Prostate gland (tissue), 2 donors: Measurements from ENCODE around the gene ZBTB21. TPM values are rescaled to one million over a fixed set of nuclear protein-coding genes. Genes with fewer than 3 reads are reported as not detected.

Experiments used
- DNase-seq: peaks from one replicate; pipeline ENCODE4 v3.0.0-alpha.2; 2019; ENCODE audit warnings: low spot score
- H3K27ac ChIP-seq, 2 donors: fragments of 200-600 bp; sonication (generic); 2 replicates each; pipeline ENCODE4 v1.5.1; 2017 to 2019
- H3K27me3 ChIP-seq: fragments of 200-600 bp; sonication (generic); replicated peaks from 2 replicates; pipeline ENCODE4 v1.5.1; 2019; ENCODE audit not compliant: insufficient read depth
- H3K36me3 ChIP-seq, 2 donors: fragments of 200-600 bp; sonication (generic); 1 replicate in 1 of 2; 2 replicates in 1 of 2; pipeline versions ENCODE4 v1.5.1 to v1.8.1; 2017 to 2019
- H3K4me1 ChIP-seq: fragments of 200-600 bp; sonication (generic); replicated peaks from 2 replicates; pipeline ENCODE4 v1.5.1; 2019
- H3K4me3 ChIP-seq, 2 donors: fragments of 200-600 bp; sonication (generic); 2 replicates each; pipeline ENCODE4 v1.5.1; 2017 to 2019
- H3K9me3 ChIP-seq: fragments of 200-600 bp; sonication (generic); 2 replicates; pipeline ENCODE4 v1.5.1; 2017
- POLR2A ChIP-seq: fragments of 450-650 bp; IDR thresholded peaks from one replicate; pipeline ENCODE4 v1.6.1; 2016; ENCODE audit warnings: antibody characterized with exemption, mild to moderate bottlenecking
- POLR2AphosphoS5 ChIP-seq: sonication (generic); formaldehyde crosslinking; IDR thresholded peaks from one replicate; pipeline ENCODE4 v1.6.1; 2017; ENCODE audit warnings: antibody characterized with exemption
- WGBS: methylation state at CpG from one replicate; pipeline ENCODE4 v1.1.5; 2018; 5-methylcytosine and 5-hydroxymethylcytosine counted together
- intact Hi-C: fragments of 100-400 bp; cut with DNase I; formaldehyde crosslinking; loops from one replicate; pipeline ENCODE4 v1.14.2; 2022
- total RNA-seq, 2 donors: library from RNA; depleted of rRNA; stranded (reverse); fragments of >200 nt; gene quantifications; one replicate each; pipeline ENCODE4 v1.1.0, GENCODE V29; 2016
- TF ChIP-seq, protein P1 (sequence below), 4 experiments: fragments of 200-600 bp in 2 of 4; fragments of 450-650 bp in 2 of 4; sonication (generic) in 2 of 4; IDR thresholded peaks; 1 replicate in 3 of 4; 2 replicates in 1 of 4; pipeline ENCODE4 v1.5.1; 2016 to 2019; ENCODE audit warnings: antibody characterized with exemption in 4 of 4, mild to moderate bottlenecking in 2 of 4, moderate library complexity in 2 of 4

ZBTB21 gene
- total RNA-seq, 2 donors from 2014 or later = 12.3 to 13.6 TPM

DNA sequence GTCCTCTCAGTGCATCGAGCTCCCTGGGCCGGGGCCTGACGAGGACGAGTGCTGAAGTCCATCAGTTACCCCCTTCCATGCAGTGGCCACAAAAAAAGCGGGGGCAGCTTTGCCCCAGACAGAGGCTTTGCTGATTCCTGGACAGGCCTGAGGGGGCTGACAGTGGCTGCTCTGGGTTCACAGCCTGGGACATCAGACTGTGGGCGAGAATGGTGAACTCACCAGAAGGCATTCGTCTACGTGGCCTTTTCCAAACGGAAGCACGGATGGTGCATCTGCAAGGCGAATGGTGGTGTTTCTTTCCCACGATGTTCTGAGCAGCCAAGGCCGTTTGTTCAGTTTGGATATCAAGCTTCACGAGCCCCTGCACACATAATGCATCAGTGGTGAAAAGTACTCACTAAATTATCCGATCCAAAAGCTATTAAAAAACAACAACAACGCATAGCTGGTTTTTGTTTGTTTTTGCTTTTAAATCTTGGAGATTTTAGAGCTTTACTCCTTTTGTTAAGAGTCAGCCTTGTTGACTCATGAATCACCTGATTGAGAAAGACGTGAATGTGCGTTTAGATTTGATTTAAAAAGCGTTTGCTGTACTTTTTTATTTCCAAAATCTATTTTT lies 6.3 kb upstream of the ZBTB21 start:
- intact Hi-C loops = no loop called here
- no peak for DNase-seq
- WGBS = 86% methylated on average over 19 of the region's 19 CpGs
- H3K9me3 ChIP-seq = no peaks in the 10 kb centered on the region
- no peaks in the 10 kb centered on the region for H3K27me3 ChIP-seq
- no peak overlapping the region for H3K4me3 ChIP-seq
- TF ChIP-seq, protein P1, sequence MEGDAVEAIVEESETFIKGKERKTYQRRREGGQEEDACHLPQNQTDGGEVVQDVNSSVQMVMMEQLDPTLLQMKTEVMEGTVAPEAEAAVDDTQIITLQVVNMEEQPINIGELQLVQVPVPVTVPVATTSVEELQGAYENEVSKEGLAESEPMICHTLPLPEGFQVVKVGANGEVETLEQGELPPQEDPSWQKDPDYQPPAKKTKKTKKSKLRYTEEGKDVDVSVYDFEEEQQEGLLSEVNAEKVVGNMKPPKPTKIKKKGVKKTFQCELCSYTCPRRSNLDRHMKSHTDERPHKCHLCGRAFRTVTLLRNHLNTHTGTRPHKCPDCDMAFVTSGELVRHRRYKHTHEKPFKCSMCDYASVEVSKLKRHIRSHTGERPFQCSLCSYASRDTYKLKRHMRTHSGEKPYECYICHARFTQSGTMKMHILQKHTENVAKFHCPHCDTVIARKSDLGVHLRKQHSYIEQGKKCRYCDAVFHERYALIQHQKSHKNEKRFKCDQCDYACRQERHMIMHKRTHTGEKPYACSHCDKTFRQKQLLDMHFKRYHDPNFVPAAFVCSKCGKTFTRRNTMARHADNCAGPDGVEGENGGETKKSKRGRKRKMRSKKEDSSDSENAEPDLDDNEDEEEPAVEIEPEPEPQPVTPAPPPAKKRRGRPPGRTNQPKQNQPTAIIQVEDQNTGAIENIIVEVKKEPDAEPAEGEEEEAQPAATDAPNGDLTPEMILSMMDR (IDR thresholded peaks at IDR 0.05) = no peak
- no peaks in the 10 kb centered on the region for H3K4me1 ChIP-seq
- no peak overlapping the region for H3K27ac ChIP-seq
- H3K36me3 ChIP-seq = no peaks in the 10 kb centered on the region

DNA sequence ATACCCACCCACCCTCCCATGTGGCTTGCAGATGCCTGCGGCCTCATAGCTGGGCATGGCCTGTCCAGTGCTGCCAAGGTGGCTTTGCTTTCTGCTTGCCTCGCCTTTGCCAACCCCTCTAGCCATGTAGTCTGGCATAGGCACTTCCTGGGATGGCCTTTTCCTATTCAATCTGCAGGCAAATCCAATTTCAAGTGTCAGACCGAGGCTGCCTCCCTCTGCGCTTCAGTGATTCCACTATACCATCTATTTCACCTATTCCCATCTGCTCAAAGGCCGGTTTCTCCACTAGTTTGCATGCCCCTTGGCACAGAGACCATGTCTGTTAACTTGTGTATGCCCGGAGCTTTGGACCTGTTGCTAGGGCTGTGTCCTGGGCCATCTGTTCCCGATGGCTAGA lies 3.8 kb upstream of the ZBTB21 start:
- Histone ChIP-seq H3K27ac (no peak overlapping the region), H3K4me3 (no peak overlapping the region), H3K36me3 (no peaks in the 10 kb centered on the region), H3K9me3 (no peaks in the 10 kb centered on the region), H3K27me3 (no peaks in the 10 kb centered on the region), H3K4me1 (no peaks in the 10 kb centered on the region)
- WGBS = 79% methylated on average over 7 of the region's 7 CpGs
- intact Hi-C loops = loop anchor here (5.0 kb wide), 1 partner anchor 197 kb away; no protein-coding TSS in a partner anchor
- DNase-seq = no peak
- TF ChIP-seq POLR2AphosphoS5 = no peak
- TF ChIP-seq, protein P1 (IDR thresholded peaks at IDR 0.05) = no peak
- TF ChIP-seq POLR2A = no peak

DNA sequence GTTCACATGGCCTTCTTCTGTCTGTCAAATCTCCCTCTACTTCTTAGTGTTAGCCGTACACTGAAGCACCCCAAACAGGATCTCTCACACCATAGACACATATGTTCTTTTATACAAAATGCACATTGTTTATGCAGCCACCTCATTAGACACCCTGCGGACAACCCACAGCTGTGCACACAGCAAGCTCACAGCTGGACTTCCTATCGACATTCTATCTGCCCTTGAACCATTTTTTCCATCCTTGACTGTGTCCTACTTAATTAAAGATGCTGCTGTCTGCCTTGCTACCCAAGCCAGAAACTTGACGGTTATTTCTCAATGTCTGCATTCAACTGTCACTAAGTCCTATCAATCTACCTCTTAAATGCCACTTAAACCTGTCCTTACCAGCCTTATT lies 3.2 kb upstream of the ZBTB21 start:
- intact Hi-C loops = loop anchor here (5.0 kb wide), 1 partner anchor 196 kb away; no protein-coding TSS in a partner anchor
- Histone ChIP-seq H3K9me3 (no peaks in the 10 kb centered on the region), H3K36me3 (no peaks in the 10 kb centered on the region), H3K27me3 (no peaks in the 10 kb centered on the region), H3K27ac (no peak overlapping the region), H3K4me1 (no peaks in the 10 kb centered on the region), H3K4me3 (no peak overlapping the region)
- 85% methylated on average over 4 of the region's 4 CpGs for WGBS
- DNase-seq = no peak
- TF ChIP-seq, protein P1 (IDR thresholded peaks at IDR 0.05) = no peak

- H3K27ac ChIP-seq = no peak overlapping the region
- intact Hi-C loops = loop anchor here (5.0 kb wide), 1 partner anchor 196 kb away; no protein-coding TSS in a partner anchor
- H3K9me3 ChIP-seq = no peaks in the 10 kb centered on the region
- H3K27me3 ChIP-seq = no peaks in the 10 kb centered on the region
- TF ChIP-seq POLR2AphosphoS5 (no peak), POLR2A (no peak)
- TF ChIP-seq, protein P1 (IDR thresholded peaks at IDR 0.05) = no peak
- no peak for DNase-seq
- no peak overlapping the region for H3K4me3 ChIP-seq
- 97% methylated on average over 3 of the region's 3 CpGs for WGBS
- no peaks in the 10 kb centered on the region for H3K4me1 ChIP-seq
- H3K36me3 ChIP-seq = no peaks in the 10 kb centered on the region
Observed at GRCh38 chr21:42012763-42013329, 2.7 kb upstream of the ZBTB21 start.

GRCh38 chr21:42012344-42012743 lies 2.2 kb upstream of the ZBTB21 start:
- 87% methylated on average over 9 of the region's 9 CpGs for whole genome bisulfite sequencing
- intact Hi-C loops = loop anchor here (5.0 kb wide), 1 partner anchor 195 kb away; no protein-coding TSS in a partner anchor
- DNase-seq = no peak
- no peak overlapping the region for H3K4me3 ChIP-seq
- H3K4me1 ChIP-seq = no peaks in the 10 kb centered on the region
- TF ChIP-seq, protein P1 (IDR thresholded peaks at IDR 0.05) = no peak
- no peak for TF ChIP-seq POLR2A
- no peak for TF ChIP-seq POLR2AphosphoS5
- no peaks in the 10 kb centered on the region for H3K9me3 ChIP-seq
- no peaks in the 10 kb centered on the region for H3K36me3 ChIP-seq
- no peaks in the 10 kb centered on the region for H3K27me3 ChIP-seq
- no peak overlapping the region for H3K27ac ChIP-seq
